Prostate gland (tissue), 2 donors: ENCODE measurements around the gene CRADD.

Experiments used
- POLR2A ChIP-seq: fragments of 450-650 bp; IDR thresholded peaks from one replicate; pipeline ENCODE4 v1.6.1; 2016; ENCODE audit warnings: antibody characterized with exemption, mild to moderate bottlenecking
- POLR2AphosphoS5 ChIP-seq: sonication (generic); formaldehyde crosslinking; IDR thresholded peaks from one replicate; pipeline ENCODE4 v1.6.1; 2017; ENCODE audit warnings: antibody characterized with exemption
- TF ChIP-seq, protein P1 (sequence below), 4 experiments: fragments of 200-600 bp in 2 of 4; fragments of 450-650 bp in 2 of 4; sonication (generic) in 2 of 4; IDR thresholded peaks; 1 replicate in 3 of 4; 2 replicates in 1 of 4; pipeline ENCODE4 v1.5.1; 2016 to 2019; ENCODE audit warnings: antibody characterized with exemption in 4 of 4, mild to moderate bottlenecking in 2 of 4, moderate library complexity in 2 of 4

- TF ChIP-seq, protein P1, sequence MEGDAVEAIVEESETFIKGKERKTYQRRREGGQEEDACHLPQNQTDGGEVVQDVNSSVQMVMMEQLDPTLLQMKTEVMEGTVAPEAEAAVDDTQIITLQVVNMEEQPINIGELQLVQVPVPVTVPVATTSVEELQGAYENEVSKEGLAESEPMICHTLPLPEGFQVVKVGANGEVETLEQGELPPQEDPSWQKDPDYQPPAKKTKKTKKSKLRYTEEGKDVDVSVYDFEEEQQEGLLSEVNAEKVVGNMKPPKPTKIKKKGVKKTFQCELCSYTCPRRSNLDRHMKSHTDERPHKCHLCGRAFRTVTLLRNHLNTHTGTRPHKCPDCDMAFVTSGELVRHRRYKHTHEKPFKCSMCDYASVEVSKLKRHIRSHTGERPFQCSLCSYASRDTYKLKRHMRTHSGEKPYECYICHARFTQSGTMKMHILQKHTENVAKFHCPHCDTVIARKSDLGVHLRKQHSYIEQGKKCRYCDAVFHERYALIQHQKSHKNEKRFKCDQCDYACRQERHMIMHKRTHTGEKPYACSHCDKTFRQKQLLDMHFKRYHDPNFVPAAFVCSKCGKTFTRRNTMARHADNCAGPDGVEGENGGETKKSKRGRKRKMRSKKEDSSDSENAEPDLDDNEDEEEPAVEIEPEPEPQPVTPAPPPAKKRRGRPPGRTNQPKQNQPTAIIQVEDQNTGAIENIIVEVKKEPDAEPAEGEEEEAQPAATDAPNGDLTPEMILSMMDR (IDR thresholded peaks at IDR 0.05): no peak
- TF ChIP-seq POLR2A (no peak), POLR2AphosphoS5 (no peak)
Observed at GRCh38 chr12:93918900-93919299, 241.7 kb downstream of the CRADD start.
